AG10803 (cell line): ENCODE measurements around the gene RHOU.

ENCODE experiments used
- DNase-seq: peaks from one replicate; pipeline ENCODE4 v3.0.0; 2010; ENCODE audit warnings: low read depth
- H3K4me3 ChIP-seq: 2 replicates; pipeline ENCODE4 v1.5.1; 2011; ENCODE audit warnings: mild to moderate bottlenecking, low read length, control low read depth
- CTCF ChIP-seq: conservative IDR thresholded peaks from 2 replicates; pipeline ENCODE4 v1.5.1; 2011; ENCODE audit warnings: mild to moderate bottlenecking, low read length, control low read depth, inconsistent platforms

The RHOU gene

GRCh38 chr1:228723921-228724320 is 11.4 kb upstream of the RHOU start:
- H3K4me3 ChIP-seq = no peak overlapping the region
- no peak for DNase-seq
- no peak for TF ChIP-seq CTCF

DNA sequence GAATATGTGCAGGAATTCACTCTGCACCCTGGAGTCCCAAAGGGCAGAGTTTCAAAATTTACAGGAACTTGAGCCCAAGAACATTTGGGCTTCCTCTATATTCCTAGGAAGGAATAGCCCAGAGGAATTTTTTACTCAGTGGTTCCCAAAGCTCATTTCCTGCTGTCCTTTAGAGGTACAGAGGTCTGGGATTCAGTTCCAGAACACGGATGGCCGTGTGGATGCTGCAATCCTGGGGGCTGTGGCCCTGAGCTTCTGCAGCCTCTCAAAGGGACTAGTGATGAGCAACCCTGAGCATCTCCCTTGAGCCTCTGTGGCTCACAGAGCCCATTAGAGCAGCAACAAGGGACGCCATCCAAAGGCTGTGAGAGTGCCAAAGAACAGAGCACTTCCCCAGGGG is 10.1 kb upstream of the RHOU start:
- no peak overlapping the region for H3K4me3 ChIP-seq
- DNase-seq = no peak
- no peak for TF ChIP-seq CTCF

- DNase-seq = no peak
- no peak overlapping the region for H3K4me3 ChIP-seq
- TF ChIP-seq CTCF = no peak
These were observed 7.6 kb upstream of the RHOU start for GRCh38 chr1:228727681-228728171.

DNA sequence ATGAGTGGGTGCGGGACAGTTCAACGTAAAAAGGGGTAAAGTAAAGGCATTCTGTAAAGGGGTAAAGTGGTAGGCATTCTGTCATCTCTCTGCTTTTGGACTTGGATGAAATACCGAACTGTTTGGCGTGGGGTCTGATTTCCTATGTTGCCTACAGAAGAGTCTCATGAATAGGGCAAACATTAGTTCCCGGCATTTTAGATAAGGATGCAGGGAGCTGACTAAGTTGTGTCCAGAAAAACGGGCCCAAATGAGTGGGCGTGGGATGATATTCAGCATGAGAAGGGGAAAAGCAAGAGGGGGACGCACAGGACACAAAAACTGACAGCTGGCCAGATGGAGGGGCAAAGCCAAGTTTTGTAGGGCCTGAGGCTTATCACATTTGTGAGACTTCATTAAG is 2.9 kb upstream of the RHOU start:
- TF ChIP-seq CTCF = no peak
- no peak overlapping the region for H3K4me3 ChIP-seq
- no peak for DNase-seq

- no peak for TF ChIP-seq CTCF
- no peak for DNase-seq
- H3K4me3 ChIP-seq = no peak overlapping the region
These were observed 1.7 kb upstream of the RHOU start for GRCh38 chr1:228733576-228733975.

GRCh38 chr1:228735871-228736586 is 750 bp downstream of the RHOU start:
- peak; percentile 19 for DNase-seq
- H3K4me3 ChIP-seq = peak overlapping the region; percentile 49
- no peak for TF ChIP-seq CTCF

DNA sequence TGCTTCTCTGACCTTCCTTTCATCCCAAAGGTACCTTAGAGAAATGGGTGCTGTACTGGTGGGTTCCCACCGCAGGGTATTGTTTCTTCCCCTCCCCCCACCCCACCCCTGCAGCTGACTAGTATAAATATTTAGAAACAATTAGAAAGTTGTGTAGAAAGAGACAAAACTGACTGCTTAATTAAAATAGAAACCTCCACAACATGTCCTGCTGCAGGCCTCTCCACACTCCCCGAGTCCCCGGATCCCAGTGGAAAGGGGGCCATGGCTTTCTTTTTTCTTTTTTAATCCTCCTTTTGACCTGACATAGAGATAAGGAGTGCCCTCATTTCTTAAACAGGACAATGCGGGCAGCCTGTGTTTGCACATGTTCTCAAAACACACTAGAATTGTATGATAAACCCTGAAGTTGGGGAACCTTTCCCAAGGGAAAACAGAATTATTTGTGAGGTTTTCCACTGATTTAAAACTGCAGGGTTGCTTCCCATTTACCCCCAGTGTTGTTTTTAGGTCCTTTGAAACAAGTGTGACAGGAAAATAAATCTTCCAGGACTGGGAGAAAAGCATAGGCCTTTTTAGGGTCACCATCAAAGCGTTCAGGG is 1.7 kb downstream of the RHOU start:
- H3K4me3 ChIP-seq = no peak overlapping the region
- no peak for DNase-seq
- no peak for TF ChIP-seq CTCF
